HEK293 (cell line): ENCODE results near the gene APRT.

ENCODE experiments used
- GLI4 ChIP-seq: fragments of 450-650 bp; formaldehyde crosslinking; IDR thresholded peaks from 2 replicates; pipeline ENCODE4 v1.5.1; 2016; ENCODE audit warnings: missing biosample characterization, missing genetic modification characterization
- KLF1 ChIP-seq: fragments of 450-650 bp; formaldehyde crosslinking; IDR thresholded peaks from 2 replicates; pipeline ENCODE4 v1.5.1; 2016; ENCODE audit warnings: missing biosample characterization, missing genetic modification characterization
- PRDM4 ChIP-seq: fragments of 450-650 bp; formaldehyde crosslinking; IDR thresholded peaks from 2 replicates; pipeline ENCODE4 v1.5.1; 2017; ENCODE audit warnings: missing biosample characterization, missing genetic modification characterization
- RBAK ChIP-seq: fragments of 450-650 bp; formaldehyde crosslinking; IDR thresholded peaks from 2 replicates; pipeline ENCODE4 v1.5.1; 2016; ENCODE audit warnings: missing biosample characterization, missing genetic modification characterization
- REPIN1 ChIP-seq: fragments of 450-650 bp; formaldehyde crosslinking; IDR thresholded peaks from 2 replicates; pipeline ENCODE4 v1.5.1; 2017; ENCODE audit warnings: missing biosample characterization, missing genetic modification characterization, low read depth
- REST ChIP-seq: fragments of 450-650 bp; formaldehyde crosslinking; IDR thresholded peaks from 2 replicates; pipeline ENCODE4 v1.5.1; 2016; ENCODE audit warnings: missing biosample characterization, missing genetic modification characterization
- SP3 ChIP-seq: fragments of 450-650 bp; formaldehyde crosslinking; IDR thresholded peaks from 2 replicates; pipeline ENCODE4 v1.5.1; 2016; ENCODE audit warnings: missing biosample characterization, missing genetic modification characterization
- ZBTB10 ChIP-seq: fragments of 450-650 bp; formaldehyde crosslinking; IDR thresholded peaks from 2 replicates; pipeline ENCODE4 v1.5.1; 2016; ENCODE audit warnings: missing biosample characterization, missing genetic modification characterization
- ZBTB11 ChIP-seq: fragments of 450-650 bp; formaldehyde crosslinking; conservative IDR thresholded peaks from 2 replicates; pipeline ENCODE4 v1.5.1; 2016; ENCODE audit warnings: low read depth, missing biosample characterization, missing genetic modification characterization
- ZBTB21 ChIP-seq: fragments of 450-650 bp; formaldehyde crosslinking; IDR thresholded peaks from 2 replicates; pipeline ENCODE4 v1.5.1; 2017; ENCODE audit warnings: missing biosample characterization, missing genetic modification characterization
- ZFHX2 ChIP-seq: fragments of 450-650 bp; formaldehyde crosslinking; conservative IDR thresholded peaks from 2 replicates; pipeline ENCODE4 v1.5.1; 2016; ENCODE audit warnings: missing biosample characterization, missing genetic modification characterization
- ZNF140 ChIP-seq: fragments of 450-650 bp; formaldehyde crosslinking; IDR thresholded peaks from 2 replicates; pipeline ENCODE4 v1.5.1; 2016; ENCODE audit warnings: missing biosample characterization, missing genetic modification characterization
- ZNF155 ChIP-seq: fragments of 450-650 bp; formaldehyde crosslinking; IDR thresholded peaks from 2 replicates; pipeline ENCODE4 v1.5.1; 2016; ENCODE audit warnings: missing biosample characterization, missing genetic modification characterization
- ZNF16 ChIP-seq: fragments of 450-650 bp; formaldehyde crosslinking; IDR thresholded peaks from 2 replicates; pipeline ENCODE4 v1.5.1; 2016; ENCODE audit warnings: low read depth, missing biosample characterization, missing genetic modification characterization
- ZNF211 ChIP-seq: fragments of 450-650 bp; formaldehyde crosslinking; IDR thresholded peaks from 2 replicates; pipeline ENCODE4 v1.5.1; 2016; ENCODE audit warnings: low read depth, missing biosample characterization, missing genetic modification characterization
- ZNF221 ChIP-seq: fragments of 450-650 bp; formaldehyde crosslinking; IDR thresholded peaks from 2 replicates; pipeline ENCODE4 v1.5.1; 2017; ENCODE audit warnings: missing biosample characterization, missing genetic modification characterization, borderline replicate concordance
- ZNF23 ChIP-seq: fragments of 450-650 bp; formaldehyde crosslinking; IDR thresholded peaks from 2 replicates; pipeline ENCODE4 v1.5.1; 2016; ENCODE audit warnings: missing biosample characterization, missing genetic modification characterization, borderline replicate concordance
- ZNF266 ChIP-seq: fragments of 450-650 bp; formaldehyde crosslinking; IDR thresholded peaks from 2 replicates; pipeline ENCODE4 v1.5.1; 2016; ENCODE audit warnings: missing biosample characterization, missing genetic modification characterization, low read depth
- ZNF350 ChIP-seq: fragments of 450-650 bp; formaldehyde crosslinking; IDR thresholded peaks from 2 replicates; pipeline ENCODE4 v1.5.0; 2017; ENCODE audit warnings: missing biosample characterization, mild to moderate bottlenecking, missing genetic modification characterization
- ZNF362 ChIP-seq: fragments of 450-650 bp; formaldehyde crosslinking; IDR thresholded peaks from 2 replicates; pipeline ENCODE4 v1.5.1; 2016; ENCODE audit warnings: missing biosample characterization, missing genetic modification characterization
- ZNF416 ChIP-seq: fragments of 450-650 bp; formaldehyde crosslinking; IDR thresholded peaks from 2 replicates; pipeline ENCODE4 v1.5.1; 2016; ENCODE audit warnings: missing biosample characterization, missing genetic modification characterization
- ZNF423 ChIP-seq: fragments of 450-650 bp; formaldehyde crosslinking; IDR thresholded peaks from 2 replicates; pipeline ENCODE4 v1.5.1; 2016; ENCODE audit warnings: missing biosample characterization, missing genetic modification characterization
- ZNF529 ChIP-seq: fragments of 450-650 bp; formaldehyde crosslinking; IDR thresholded peaks from 2 replicates; pipeline ENCODE4 v1.5.1; 2017; ENCODE audit warnings: missing genetic modification characterization, missing biosample characterization; ENCODE audit not compliant: insufficient replicate concordance
- ZNF549 ChIP-seq: fragments of 450-650 bp; IDR thresholded peaks from 2 replicates; pipeline ENCODE4 v1.5.1; 2018; ENCODE audit warnings: missing biosample characterization, missing genetic modification characterization, mild to moderate bottlenecking, inconsistent platforms, moderate library complexity
- ZNF621 ChIP-seq: fragments of 450-650 bp; formaldehyde crosslinking; IDR thresholded peaks from 2 replicates; pipeline ENCODE4 v1.5.1; 2017; ENCODE audit warnings: missing biosample characterization, missing genetic modification characterization
- ZNF654 ChIP-seq: fragments of 450-650 bp; formaldehyde crosslinking; IDR thresholded peaks from 2 replicates; pipeline ENCODE4 v1.5.1; 2016; ENCODE audit warnings: low read depth, missing biosample characterization, missing genetic modification characterization
- ZNF664 ChIP-seq: fragments of 450-650 bp; formaldehyde crosslinking; IDR thresholded peaks from 2 replicates; pipeline ENCODE4 v1.5.1; 2016; ENCODE audit warnings: missing biosample characterization, missing genetic modification characterization

APRT gene

GRCh38 chr16:88803264-88803987 is 8.3 kb downstream of the APRT start, which contains the start of gene CDT1 (continued):
- TF ChIP-seq REST (tag by site-specific recombination) = no peak
- TF ChIP-seq ZNF416 (tag by site-specific recombination) = no peak
- no peak for TF ChIP-seq GLI4 (tag by site-specific recombination)
- TF ChIP-seq ZNF549 (tag by site-specific recombination) = no peak
- TF ChIP-seq ZBTB21 = no peak
- no peak for TF ChIP-seq RBAK
- no peak for TF ChIP-seq ZNF350 (tag by site-specific recombination)
- no peak for TF ChIP-seq ZNF140 (tag by site-specific recombination)
- no peak for TF ChIP-seq ZBTB10 (tag by site-specific recombination)
- no peak for TF ChIP-seq ZNF654 (tag by site-specific recombination)
- TF ChIP-seq ZNF211 (tag by site-specific recombination) = no peak
- no peak for TF ChIP-seq ZNF664
- no peak for TF ChIP-seq ZBTB11 (tag by site-specific recombination)
- TF ChIP-seq ZNF16 (tag by site-specific recombination) = no peak
- TF ChIP-seq ZNF155 (tag by site-specific recombination) = no peak
- TF ChIP-seq ZFHX2 = peak; percentile 53
- peak; percentile 28; the same call in 1 of the 2 replicates for TF ChIP-seq SP3 (tag by site-specific recombination)
- no peak for TF ChIP-seq ZNF423 (tag by site-specific recombination)
- TF ChIP-seq KLF1 = no peak; the same call in 1 of the 2 replicates
- no peak for TF ChIP-seq ZNF529 (tag by site-specific recombination)
- TF ChIP-seq REPIN1 (tag by site-specific recombination) = peak; percentile 30; the same call in 1 of the 2 replicates
- TF ChIP-seq PRDM4 (tag by site-specific recombination) = no peak
- no peak for TF ChIP-seq ZNF221 (tag by site-specific recombination)
- no peak for TF ChIP-seq ZNF266
- TF ChIP-seq ZNF362 (tag by site-specific recombination) = no peak
- no peak for TF ChIP-seq ZNF621 (tag by site-specific recombination)
- no peak for TF ChIP-seq ZNF23 (tag by site-specific recombination)
